Measurements from ENCODE around the gene ZFYVE26.

Gene ZFYVE26

DNA sequence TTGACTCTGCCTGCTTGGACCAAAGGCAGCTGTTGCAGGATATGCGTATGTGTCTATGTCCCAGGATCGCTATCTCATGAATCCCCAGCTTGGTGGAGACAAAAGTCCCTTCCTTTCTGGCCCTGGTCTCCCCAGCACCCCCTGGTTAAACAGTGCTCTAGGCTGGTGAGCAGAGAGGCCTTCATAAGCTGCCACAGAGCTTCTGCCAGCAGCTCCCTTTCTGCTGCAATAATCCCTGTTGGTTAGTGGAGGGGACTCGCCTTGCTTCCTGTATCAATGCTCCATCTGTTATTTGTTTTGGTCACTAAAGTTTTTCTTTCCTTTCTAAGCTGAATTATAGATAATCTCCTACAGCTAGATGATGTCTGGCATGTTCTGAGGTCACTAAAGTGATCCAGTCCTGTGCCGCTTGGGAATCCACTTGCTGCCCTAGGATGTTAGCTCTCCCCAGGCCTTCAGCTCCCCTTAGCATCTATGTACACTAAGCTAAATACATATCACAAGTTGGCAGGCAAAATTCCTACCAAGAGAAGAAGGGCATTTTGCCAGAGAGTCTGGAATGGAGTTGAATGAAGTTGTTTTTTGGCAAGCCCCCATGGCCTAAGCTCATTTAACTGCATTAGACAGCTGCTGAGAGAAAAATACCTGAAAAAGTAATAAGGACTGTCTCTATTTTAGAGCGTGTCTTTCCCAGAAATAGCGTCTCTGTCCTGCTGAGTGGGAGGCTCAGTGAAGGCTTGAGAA is 66.9 kb downstream of the ZFYVE26 start:
- Histone ChIP-seq H3K9me3 (ENCODE audit: low read depth, low read length) (no peaks in the 10 kb centered on the region), H3K27ac (no peak overlapping the region), H3K4me3 (no peak overlapping the region), H3K9ac (ENCODE audit: insufficient read length) (no peak overlapping the region), H3K36me3 (ENCODE audit: insufficient read depth, low read length) (peaks cover 36% of the 10 kb centered on the region; the same call in 1 of the 2 replicates)
- DNase-seq (ENCODE audit: low read depth, low spot score): no peak
- TF ChIP-seq FOXP2 (optimal IDR thresholded peaks at IDR 0.05; ENCODE audit: control extremely low read depth, extremely low read length, insufficient read depth): no peak
- TF ChIP-seq POLR2AphosphoS5 (IDR thresholded peaks at IDR 0.05; ENCODE audit: borderline replicate concordance, low read depth, low read length): no peak
- TF ChIP-seq EZH2 (IDR thresholded peaks at IDR 0.05): no peak

DNA sequence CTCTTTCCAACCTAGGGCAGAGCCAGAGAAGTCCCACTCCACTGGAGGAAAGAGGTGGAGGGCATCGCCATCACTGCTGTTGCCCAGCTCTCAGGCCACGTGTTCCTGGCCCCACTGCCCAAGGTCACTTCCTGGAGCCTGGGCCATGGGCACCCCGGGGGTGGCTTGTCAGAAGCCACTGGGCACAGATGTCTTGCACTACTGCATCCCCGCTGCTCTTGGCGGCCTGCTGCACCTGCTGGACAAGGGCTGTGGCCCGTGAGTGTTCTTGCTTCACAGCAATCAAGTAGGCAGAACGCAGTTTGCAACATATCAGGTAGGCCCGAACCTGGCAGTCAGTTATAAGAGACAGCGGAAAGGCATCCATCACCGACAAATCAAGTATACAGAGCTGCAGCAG is 68.1 kb downstream of the ZFYVE26 start:
- H3K4me3 ChIP-seq: no peak overlapping the region
- H3K36me3 ChIP-seq (ENCODE audit: insufficient read depth, low read length): peaks cover 26% of the 10 kb centered on the region; the same call in 1 of the 2 replicates
- DNase-seq (ENCODE audit: low read depth, low spot score): no peak
- no peak overlapping the region for H3K27ac ChIP-seq
- no peaks in the 10 kb centered on the region for H3K9me3 ChIP-seq (ENCODE audit: low read depth, low read length)
- no peak overlapping the region for H3K9ac ChIP-seq (ENCODE audit: insufficient read length)
- no peak for TF ChIP-seq FOXP2 (optimal IDR thresholded peaks at IDR 0.05; ENCODE audit: control extremely low read depth, extremely low read length, insufficient read depth)
- no peak for TF ChIP-seq EZH2 (IDR thresholded peaks at IDR 0.05)
- no peak for TF ChIP-seq POLR2AphosphoS5 (IDR thresholded peaks at IDR 0.05; ENCODE audit: borderline replicate concordance, low read depth, low read length)

DNA sequence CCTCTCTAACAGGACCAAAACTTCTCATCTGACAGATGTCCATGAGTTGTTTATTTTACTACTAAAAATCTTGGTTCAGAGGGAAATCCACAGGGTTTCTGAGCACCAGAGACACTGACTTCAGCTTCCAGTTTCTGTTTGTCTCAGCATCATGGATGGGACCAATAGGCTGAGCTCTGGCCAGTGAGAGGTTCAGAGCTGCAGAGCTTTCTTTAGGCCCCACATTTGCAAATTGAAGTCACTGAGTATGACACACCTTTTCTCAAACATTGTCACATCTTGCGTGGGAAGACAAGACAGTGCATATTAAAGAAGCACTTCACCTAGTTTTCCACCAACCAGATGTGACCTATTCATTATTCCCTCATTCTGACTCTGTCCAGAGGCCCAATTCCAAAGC is 69.5 kb downstream of the ZFYVE26 start:
- H3K27ac ChIP-seq: no peak overlapping the region
- no peak for DNase-seq (ENCODE audit: low read depth, low spot score)
- H3K36me3 ChIP-seq (ENCODE audit: insufficient read depth, low read length): peaks cover 14% of the 10 kb centered on the region; the same call in 1 of the 2 replicates
- no peak overlapping the region for H3K9ac ChIP-seq (ENCODE audit: insufficient read length)
- TF ChIP-seq FOXP2 (optimal IDR thresholded peaks at IDR 0.05; ENCODE audit: control extremely low read depth, extremely low read length, insufficient read depth) (no peak), EZH2 (IDR thresholded peaks at IDR 0.05) (no peak), POLR2AphosphoS5 (IDR thresholded peaks at IDR 0.05; ENCODE audit: borderline replicate concordance, low read depth, low read length) (no peak)
- no peaks in the 10 kb centered on the region for H3K9me3 ChIP-seq (ENCODE audit: low read depth, low read length)
- H3K4me3 ChIP-seq: no peak overlapping the region

DNA sequence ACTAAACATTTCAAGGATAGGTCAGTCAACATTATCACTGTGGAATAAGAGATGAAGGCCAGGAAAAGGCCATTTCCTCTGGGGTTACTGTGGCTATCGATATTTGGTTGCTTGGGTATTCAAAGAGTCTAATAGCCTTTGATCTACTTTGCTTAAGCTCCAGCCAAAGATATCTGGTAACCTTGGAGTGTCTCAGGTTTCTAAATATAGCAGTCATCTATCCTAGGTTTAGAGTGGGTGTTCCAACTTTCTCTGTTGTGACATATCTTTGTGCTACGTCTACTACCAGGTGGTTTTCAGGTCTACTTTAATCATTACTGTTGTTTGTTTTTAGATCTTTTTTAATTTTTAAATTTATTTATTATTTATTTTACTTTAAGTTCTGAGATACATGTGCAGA is 72.3 kb downstream of the ZFYVE26 start:
- no peak for DNase-seq (ENCODE audit: low read depth, low spot score)
- Histone ChIP-seq H3K9me3 (ENCODE audit: low read depth, low read length) (no peaks in the 10 kb centered on the region), H3K27ac (no peak overlapping the region)

DNA sequence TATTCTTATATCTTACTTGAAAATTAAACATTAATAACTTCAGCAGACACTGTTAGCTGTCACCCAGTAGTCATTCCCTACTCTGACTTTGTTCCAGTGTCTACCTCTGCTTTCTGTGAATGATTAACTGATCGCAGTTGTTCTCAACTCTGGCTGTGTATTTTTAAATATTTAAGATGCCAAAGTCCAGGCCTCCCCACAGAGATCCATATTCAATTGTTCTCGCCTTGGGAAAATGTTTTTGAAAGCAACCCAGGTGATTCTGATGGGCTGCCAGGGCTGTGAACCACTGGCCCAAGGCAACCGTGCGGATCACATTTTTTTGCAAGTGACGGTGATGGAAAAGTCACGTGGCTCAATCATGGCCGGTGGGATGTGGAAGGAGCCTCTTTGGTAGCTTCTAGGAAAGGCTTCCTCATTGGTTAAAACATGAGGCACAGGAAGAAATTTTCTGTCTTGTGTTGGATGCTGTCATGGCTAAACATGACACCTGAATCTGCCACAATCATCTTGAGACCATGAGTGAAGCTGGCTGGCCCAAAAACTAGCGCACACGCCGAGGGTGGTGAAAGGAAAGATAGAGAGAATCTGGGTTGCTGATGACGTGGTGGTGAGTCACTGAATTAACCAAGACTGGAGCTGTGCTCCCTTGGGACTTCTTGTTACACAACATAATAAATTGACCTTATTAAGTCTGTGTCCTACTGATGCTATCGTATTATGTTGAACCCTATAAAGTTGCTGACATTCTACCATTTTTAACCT is 77.5 kb downstream of the ZFYVE26 start:
- Histone ChIP-seq H3K9ac (ENCODE audit: insufficient read length) (no peak overlapping the region), H3K9me3 (ENCODE audit: low read depth, low read length) (no peaks in the 10 kb centered on the region), H3K36me3 (ENCODE audit: insufficient read depth, low read length) (no peaks in the 10 kb centered on the region), H3K27ac (no peak overlapping the region), H3K4me3 (no peak overlapping the region)
- TF ChIP-seq EZH2 (IDR thresholded peaks at IDR 0.05) (no peak), POLR2AphosphoS5 (IDR thresholded peaks at IDR 0.05; ENCODE audit: borderline replicate concordance, low read depth, low read length) (no peak), FOXP2 (optimal IDR thresholded peaks at IDR 0.05; ENCODE audit: control extremely low read depth, extremely low read length, insufficient read depth) (no peak)
- peak; percentile 22 for DNase-seq (ENCODE audit: low read depth, low spot score)

More for the DNA sequence above, 72.3 kb downstream of the ZFYVE26 start:
- TF ChIP-seq EZH2 (IDR thresholded peaks at IDR 0.05): no peak
- no peak for TF ChIP-seq FOXP2 (optimal IDR thresholded peaks at IDR 0.05; ENCODE audit: control extremely low read depth, extremely low read length, insufficient read depth)
- TF ChIP-seq POLR2AphosphoS5 (IDR thresholded peaks at IDR 0.05; ENCODE audit: borderline replicate concordance, low read depth, low read length): no peak
- no peak overlapping the region for H3K4me3 ChIP-seq
- H3K36me3 ChIP-seq (ENCODE audit: insufficient read depth, low read length): no peaks in the 10 kb centered on the region
- H3K9ac ChIP-seq (ENCODE audit: insufficient read length): no peak overlapping the region

DNA sequence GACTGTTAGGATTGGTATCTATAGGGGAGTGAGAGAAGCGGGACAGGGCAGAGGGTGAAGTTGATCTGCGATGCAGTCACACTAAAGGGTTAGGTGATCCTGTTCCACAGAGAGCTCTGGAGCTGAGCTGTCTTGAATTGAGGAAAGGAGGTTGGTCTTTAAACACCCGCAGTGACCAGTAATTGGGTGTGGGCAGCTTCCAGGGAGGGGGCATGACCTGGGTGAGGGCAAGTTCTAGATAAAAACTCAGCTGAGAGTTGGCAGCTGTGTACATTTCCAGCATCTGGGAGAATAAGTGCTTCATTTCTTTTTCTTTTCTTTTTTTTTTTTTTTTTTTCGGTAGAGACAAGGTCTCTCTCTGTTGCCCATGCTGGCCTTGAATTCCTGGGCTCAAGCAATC is 79.6 kb downstream of the ZFYVE26 start:
- no peak overlapping the region for H3K9ac ChIP-seq (ENCODE audit: insufficient read length)
- no peaks in the 10 kb centered on the region for H3K36me3 ChIP-seq (ENCODE audit: insufficient read depth, low read length)
- H3K27ac ChIP-seq: no peak overlapping the region
- no peak overlapping the region for H3K4me3 ChIP-seq
- TF ChIP-seq POLR2AphosphoS5 (IDR thresholded peaks at IDR 0.05; ENCODE audit: borderline replicate concordance, low read depth, low read length): no peak
- TF ChIP-seq FOXP2 (optimal IDR thresholded peaks at IDR 0.05; ENCODE audit: control extremely low read depth, extremely low read length, insufficient read depth): no peak
- TF ChIP-seq EZH2 (IDR thresholded peaks at IDR 0.05): no peak
- no peaks in the 10 kb centered on the region for H3K9me3 ChIP-seq (ENCODE audit: low read depth, low read length)
- DNase-seq (ENCODE audit: low read depth, low spot score): no peak

DNA sequence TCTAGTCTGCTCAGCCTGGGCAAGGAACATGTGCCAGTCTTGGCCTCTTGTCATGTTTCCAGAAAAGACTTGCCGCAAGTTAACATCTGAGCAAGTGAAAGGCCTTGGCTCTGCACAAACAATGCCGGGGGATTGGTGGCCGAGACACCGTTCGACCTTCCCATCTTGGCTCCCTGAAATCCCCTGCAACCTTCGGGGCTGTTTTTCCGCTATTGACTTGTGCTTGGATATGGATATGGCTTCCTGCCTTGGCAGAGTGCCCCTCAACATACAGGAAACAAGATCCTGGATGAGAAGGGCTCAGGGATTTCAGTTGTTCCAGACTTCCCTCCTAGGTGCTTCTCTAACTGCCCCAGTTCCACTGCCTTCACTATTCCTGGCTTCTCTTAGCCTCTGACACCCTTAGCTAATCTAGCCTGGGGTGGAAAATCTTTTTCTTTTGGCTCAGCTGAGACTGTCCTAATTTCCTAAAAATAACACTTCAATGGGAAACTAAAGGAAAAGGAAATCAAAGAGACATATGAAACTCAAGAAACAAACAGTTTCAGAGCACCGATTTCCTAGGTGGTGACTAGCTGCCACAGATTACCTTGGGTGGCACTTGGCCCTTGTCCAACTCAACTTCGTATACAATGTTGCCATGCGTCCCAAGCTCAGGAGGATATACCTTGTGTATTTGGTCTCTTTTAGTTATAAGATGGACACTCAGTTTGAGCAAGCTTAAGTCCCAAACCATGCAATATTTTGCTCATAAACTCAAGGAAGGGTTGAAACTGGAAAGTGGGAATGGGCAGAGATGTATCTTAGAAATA is 80.8 kb downstream of the ZFYVE26 start:
- no peak for DNase-seq (ENCODE audit: low read depth, low spot score)
- TF ChIP-seq FOXP2 (optimal IDR thresholded peaks at IDR 0.05; ENCODE audit: control extremely low read depth, extremely low read length, insufficient read depth): no peak
- TF ChIP-seq POLR2AphosphoS5 (IDR thresholded peaks at IDR 0.05; ENCODE audit: borderline replicate concordance, low read depth, low read length): no peak
- TF ChIP-seq EZH2 (IDR thresholded peaks at IDR 0.05): no peak
- Histone ChIP-seq H3K9ac (ENCODE audit: insufficient read length) (no peak overlapping the region), H3K9me3 (ENCODE audit: low read depth, low read length) (no peaks in the 10 kb centered on the region), H3K36me3 (ENCODE audit: insufficient read depth, low read length) (no peaks in the 10 kb centered on the region), H3K27ac (no peak overlapping the region), H3K4me3 (no peak overlapping the region)

DNA sequence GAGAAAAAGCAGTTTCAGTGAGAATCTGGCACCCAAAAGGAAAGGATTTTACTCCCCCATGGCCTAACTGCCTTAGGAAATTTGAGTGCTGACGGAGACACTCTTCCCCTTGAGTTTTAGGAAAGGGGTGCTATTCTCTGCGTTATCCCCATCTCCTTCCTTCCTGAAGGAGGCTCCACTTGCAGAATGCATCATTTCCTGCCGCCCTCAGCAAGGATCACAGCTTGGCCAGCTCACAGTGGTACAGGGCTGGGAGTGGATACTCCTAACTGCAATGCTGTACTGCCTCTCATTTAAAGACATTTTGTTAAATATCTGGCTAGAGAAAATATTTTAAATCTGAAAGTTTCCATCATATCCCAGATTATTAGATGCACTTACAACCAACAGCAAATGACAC is 81.7 kb downstream of the ZFYVE26 start:
- no peak overlapping the region for H3K4me3 ChIP-seq
- H3K9ac ChIP-seq (ENCODE audit: insufficient read length): no peak overlapping the region
- no peak overlapping the region for H3K27ac ChIP-seq
- no peak for TF ChIP-seq EZH2 (IDR thresholded peaks at IDR 0.05)
- H3K9me3 ChIP-seq (ENCODE audit: low read depth, low read length): no peaks in the 10 kb centered on the region
- DNase-seq (ENCODE audit: low read depth, low spot score): no peak
- H3K36me3 ChIP-seq (ENCODE audit: insufficient read depth, low read length): no peaks in the 10 kb centered on the region
